Measurements from ENCODE around the gene CELF2.

DNA sequence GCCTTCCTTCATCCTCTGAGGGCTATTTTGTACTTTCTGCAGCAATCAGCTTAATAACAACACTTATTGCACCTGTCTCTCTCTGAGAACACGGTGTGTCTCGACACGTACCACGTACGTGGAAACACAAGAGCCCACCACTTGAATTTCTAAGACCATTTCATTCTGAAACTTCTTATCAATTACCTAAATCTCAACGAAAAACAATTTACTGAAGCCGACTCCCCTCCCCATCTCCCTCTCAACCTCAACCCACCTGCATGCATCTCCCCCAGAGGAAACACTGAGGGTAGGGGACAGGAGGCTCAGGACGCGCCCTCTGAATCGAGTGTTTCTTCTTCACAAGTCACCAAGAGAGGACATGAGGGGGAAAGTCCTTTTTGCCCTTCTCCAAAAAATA is 315.2 kb downstream of the CELF2 start:
- no peak for TF ChIP-seq CTCF (IDR thresholded peaks at IDR 0.05)
- TF ChIP-seq POLR2AphosphoS5 (IDR thresholded peaks at IDR 0.05) = no peak
- no peak for TF ChIP-seq EP300 (IDR thresholded peaks at IDR 0.05)
- TF ChIP-seq POLR2A (IDR thresholded peaks at IDR 0.05) = no peak

Measured in suprapubic skin (tissue), 4 donors.